ENCODE data around the gene GABRE. TPM values are rescaled to one million over a fixed set of nuclear protein-coding genes. Genes with fewer than 3 reads are reported as not detected.

The GABRE gene
- total RNA-seq (2014; rRNA removed; shearing (Covaris generic)): 20.8 and 30.4 TPM in 2 replicates
- polyA plus RNA-seq (2016; fragmentation: Nextera tagmentation; extraction: Ambion mirVana): 13.0 and 19.4 TPM in 2 replicates

- Histone ChIP-seq H3K9me3 (ENCODE audit: low read depth) (no peaks in the 10 kb centered on the region), H4K20me1 (ENCODE audit: insufficient read depth) (no peaks in the 10 kb centered on the region), H3F3A (ENCODE audit: insufficient read depth) (peaks cover 11% of the 10 kb centered on the region; the same call in 1 of the 2 replicates), H3K79me2 (ENCODE audit: insufficient read depth) (peaks cover 42% of the 10 kb centered on the region), H3K36me3 (ENCODE audit: low read depth) (peaks cover 8% of the 10 kb centered on the region; the same call in 1 of the 2 replicates), H2AFZ (peak within 1 kb of the TSS; percentile 63), H3K9ac (peak within 1 kb of the TSS; percentile 90), H3K4me1 (ENCODE audit: insufficient read depth) (peaks cover 17% of the 10 kb centered on the region), H3K4me3 (peak within 1 kb of the TSS; percentile 94), H3K27ac (peak within 1 kb of the TSS; percentile 70), H3K4me2 (ENCODE audit: unreplicated experiment) (peak within 1 kb of the TSS; percentile 89), H3K27me3 (replicated peaks; ENCODE audit: insufficient read depth) (no peaks in the 10 kb centered on the region), H3K9me2 (ENCODE audit: insufficient read depth) (no peaks in the 10 kb centered on the region)
- 7 to 8% methylated on average over 7 to 22 of the region's 90 CpGs for WGBS, 2 experiments (ENCODE audit: low coverage in 1 of 2, low lambda C conversion rate in 2 of 2, missing lambda C conversion rate in 2 of 2)
- no peak for TF ChIP-seq EZH2 (IDR thresholded peaks at IDR 0.05; ENCODE audit: insufficient read depth, poor library complexity, severe bottlenecking)
- no peak for TF ChIP-seq EZH2phosphoT487 (IDR thresholded peaks at IDR 0.05; ENCODE audit: insufficient read depth, low read depth)
- DNase-seq: peak; percentile 76
- in situ Hi-C loops (cut with MboI): no loop called here
Observed at GRCh38 chrX:151974336-151975227, at the start of gene GABRE. TSS of gene GABRE (minus strand) at chrX:151974676. CDS start at chrX:151974625, 51 bp downstream.

GRCh38 chrX:152020888-152021287, 46.4 kb upstream of the GABRE start:
- no peak overlapping the region for H3K4me3 ChIP-seq
- no peaks in the 10 kb centered on the region for H3K27me3 ChIP-seq (replicated peaks; ENCODE audit: insufficient read depth)
- H2AFZ ChIP-seq: no peak overlapping the region
- no peaks in the 10 kb centered on the region for H3K36me3 ChIP-seq (ENCODE audit: low read depth)
- no peaks in the 10 kb centered on the region for H3K79me2 ChIP-seq (ENCODE audit: insufficient read depth)
- in situ Hi-C loops (cut with MboI): no loop called here
- WGBS, 2 experiments (ENCODE audit: low coverage in 1 of 2, low lambda C conversion rate in 2 of 2, missing lambda C conversion rate in 2 of 2): 78 to 92% methylated on average over 3 of the region's 3 CpGs
- no peaks in the 10 kb centered on the region for H3K9me2 ChIP-seq (ENCODE audit: insufficient read depth)
- no peaks in the 10 kb centered on the region for H3K4me1 ChIP-seq (ENCODE audit: insufficient read depth)
- TF ChIP-seq EZH2 (IDR thresholded peaks at IDR 0.05; ENCODE audit: insufficient read depth, poor library complexity, severe bottlenecking): no peak
- no peak for TF ChIP-seq EZH2phosphoT487 (IDR thresholded peaks at IDR 0.05; ENCODE audit: insufficient read depth, low read depth)
- H3K4me2 ChIP-seq (ENCODE audit: unreplicated experiment): no peak overlapping the region
- no peak for DNase-seq
- no peak overlapping the region for H3K27ac ChIP-seq
- no peak overlapping the region for H3K9ac ChIP-seq
- no peaks in the 10 kb centered on the region for H3F3A ChIP-seq (ENCODE audit: insufficient read depth)
- H4K20me1 ChIP-seq (ENCODE audit: insufficient read depth): no peaks in the 10 kb centered on the region
- H3K9me3 ChIP-seq (ENCODE audit: low read depth): no peaks in the 10 kb centered on the region

- no peak overlapping the region for H3K9ac ChIP-seq
- in situ Hi-C loops (cut with MboI): no loop called here
- H3K4me3 ChIP-seq: no peak overlapping the region
- no peaks in the 10 kb centered on the region for H3K36me3 ChIP-seq (ENCODE audit: low read depth)
- H3K4me2 ChIP-seq (ENCODE audit: unreplicated experiment): no peak overlapping the region
- no peaks in the 10 kb centered on the region for H3K27me3 ChIP-seq (replicated peaks; ENCODE audit: insufficient read depth)
- no peaks in the 10 kb centered on the region for H3K9me2 ChIP-seq (ENCODE audit: insufficient read depth)
- H4K20me1 ChIP-seq (ENCODE audit: insufficient read depth): no peaks in the 10 kb centered on the region
- DNase-seq: no peak
- H2AFZ ChIP-seq: no peak overlapping the region
- no peaks in the 10 kb centered on the region for H3F3A ChIP-seq (ENCODE audit: insufficient read depth)
- 52 to 59% methylated on average over 4 to 5 of the region's 5 CpGs for WGBS, 2 experiments (ENCODE audit: low coverage in 1 of 2, low lambda C conversion rate in 2 of 2, missing lambda C conversion rate in 2 of 2)
- no peaks in the 10 kb centered on the region for H3K79me2 ChIP-seq (ENCODE audit: insufficient read depth)
- no peak for TF ChIP-seq EZH2 (IDR thresholded peaks at IDR 0.05; ENCODE audit: insufficient read depth, poor library complexity, severe bottlenecking)
- no peaks in the 10 kb centered on the region for H3K4me1 ChIP-seq (ENCODE audit: insufficient read depth)
- no peak overlapping the region for H3K27ac ChIP-seq
- no peaks in the 10 kb centered on the region for H3K9me3 ChIP-seq (ENCODE audit: low read depth)
Observed at GRCh38 chrX:151999813-152000212, 25.3 kb upstream of the GABRE start.

GRCh38 chrX:151997539-151997938, 23.1 kb upstream of the GABRE start:
- no peak overlapping the region for H3K4me3 ChIP-seq
- no peak for TF ChIP-seq EZH2phosphoT487 (IDR thresholded peaks at IDR 0.05; ENCODE audit: insufficient read depth, low read depth)
- TF ChIP-seq EZH2 (IDR thresholded peaks at IDR 0.05; ENCODE audit: insufficient read depth, poor library complexity, severe bottlenecking): no peak
- H3K79me2 ChIP-seq (ENCODE audit: insufficient read depth): no peaks in the 10 kb centered on the region
- H3K9ac ChIP-seq: no peak overlapping the region
- H3K4me1 ChIP-seq (ENCODE audit: insufficient read depth): no peaks in the 10 kb centered on the region
- H2AFZ ChIP-seq: no peak overlapping the region
- no peaks in the 10 kb centered on the region for H3K9me3 ChIP-seq (ENCODE audit: low read depth)
- H3K27ac ChIP-seq: no peak overlapping the region
- H3K4me2 ChIP-seq (ENCODE audit: unreplicated experiment): no peak overlapping the region
- in situ Hi-C loops (cut with MboI): no loop called here
- H3K36me3 ChIP-seq (ENCODE audit: low read depth): no peaks in the 10 kb centered on the region
- no peaks in the 10 kb centered on the region for H3K9me2 ChIP-seq (ENCODE audit: insufficient read depth)
- H4K20me1 ChIP-seq (ENCODE audit: insufficient read depth): no peaks in the 10 kb centered on the region
- DNase-seq: no peak
- H3K27me3 ChIP-seq (replicated peaks; ENCODE audit: insufficient read depth): no peaks in the 10 kb centered on the region
- H3F3A ChIP-seq (ENCODE audit: insufficient read depth): no peaks in the 10 kb centered on the region
- WGBS, 2 experiments (ENCODE audit: low coverage in 1 of 2, low lambda C conversion rate in 2 of 2, missing lambda C conversion rate in 2 of 2): 83 to 93% methylated on average over 1 of the region's 1 CpG

Data from GM23248 (cell line).